HuH-7 (cell line): ENCODE results near the gene NELL1.

Experiments
- DNase-seq: peaks from one replicate; pipeline ENCODE4 v3.0.0; 2011; ENCODE audit warnings: low spot score

NELL1 gene

GRCh38 chr11:20668131-20668809 lies 1.1 kb upstream of the NELL1 start:
- no peak for DNase-seq

- DNase-seq: no peak
These were observed 666 bp downstream of the NELL1 start for GRCh38 chr11:20669820-20670684.

- DNase-seq: no peak
These were observed 1.6 kb downstream of the NELL1 start for GRCh38 chr11:20670932-20671403.

GRCh38 chr11:20671856-20672546 lies 2.6 kb downstream of the NELL1 start:
- peak; percentile 42 for DNase-seq

- peak; percentile 27 for DNase-seq
These were observed 3.2 kb downstream of the NELL1 start for GRCh38 chr11:20672575-20672974.

GRCh38 chr11:20676658-20677057 lies 7.3 kb downstream of the NELL1 start:
- no peak for DNase-seq

GRCh38 chr11:20688761-20689160 lies 19.4 kb downstream of the NELL1 start:
- DNase-seq: no peak

- DNase-seq: no peak
These were observed 38.5 kb downstream of the NELL1 start for GRCh38 chr11:20707876-20708275.

- no peak for DNase-seq
These were observed 43.5 kb downstream of the NELL1 start for GRCh38 chr11:20712912-20713311.

- DNase-seq: no peak
These were observed 46.1 kb downstream of the NELL1 start for GRCh38 chr11:20715464-20715863.

GRCh38 chr11:20715931-20716330 lies 46.5 kb downstream of the NELL1 start:
- no peak for DNase-seq

GRCh38 chr11:20719821-20720220 lies 50.4 kb downstream of the NELL1 start:
- no peak for DNase-seq

- no peak for DNase-seq
These were observed 54.0 kb downstream of the NELL1 start for GRCh38 chr11:20723366-20723765.

- no peak for DNase-seq
These were observed 60.3 kb downstream of the NELL1 start for GRCh38 chr11:20729597-20730105.

GRCh38 chr11:20731676-20732215 lies 62.4 kb downstream of the NELL1 start:
- no peak for DNase-seq

GRCh38 chr11:20739107-20739506 lies 69.7 kb downstream of the NELL1 start:
- DNase-seq: no peak

- no peak for DNase-seq
These were observed 70.2 kb downstream of the NELL1 start for GRCh38 chr11:20739577-20739976.

- DNase-seq: peak; percentile 15
These were observed 85.5 kb downstream of the NELL1 start for GRCh38 chr11:20754933-20755332.

- no peak for DNase-seq
These were observed 90.2 kb downstream of the NELL1 start for GRCh38 chr11:20759541-20759940.

GRCh38 chr11:20760811-20761210 lies 91.4 kb downstream of the NELL1 start:
- DNase-seq: no peak

GRCh38 chr11:20762116-20762844 lies 92.9 kb downstream of the NELL1 start:
- DNase-seq: no peak
